ENCODE results near the gene SKOR1. TPM values are rescaled to one million over a fixed set of nuclear protein-coding genes. Genes with fewer than 3 reads are reported as not detected.

The SKOR1 gene
- total RNA-seq, 2 experiments from 2014 or later: 0.21 to 0.32 TPM

DNA sequence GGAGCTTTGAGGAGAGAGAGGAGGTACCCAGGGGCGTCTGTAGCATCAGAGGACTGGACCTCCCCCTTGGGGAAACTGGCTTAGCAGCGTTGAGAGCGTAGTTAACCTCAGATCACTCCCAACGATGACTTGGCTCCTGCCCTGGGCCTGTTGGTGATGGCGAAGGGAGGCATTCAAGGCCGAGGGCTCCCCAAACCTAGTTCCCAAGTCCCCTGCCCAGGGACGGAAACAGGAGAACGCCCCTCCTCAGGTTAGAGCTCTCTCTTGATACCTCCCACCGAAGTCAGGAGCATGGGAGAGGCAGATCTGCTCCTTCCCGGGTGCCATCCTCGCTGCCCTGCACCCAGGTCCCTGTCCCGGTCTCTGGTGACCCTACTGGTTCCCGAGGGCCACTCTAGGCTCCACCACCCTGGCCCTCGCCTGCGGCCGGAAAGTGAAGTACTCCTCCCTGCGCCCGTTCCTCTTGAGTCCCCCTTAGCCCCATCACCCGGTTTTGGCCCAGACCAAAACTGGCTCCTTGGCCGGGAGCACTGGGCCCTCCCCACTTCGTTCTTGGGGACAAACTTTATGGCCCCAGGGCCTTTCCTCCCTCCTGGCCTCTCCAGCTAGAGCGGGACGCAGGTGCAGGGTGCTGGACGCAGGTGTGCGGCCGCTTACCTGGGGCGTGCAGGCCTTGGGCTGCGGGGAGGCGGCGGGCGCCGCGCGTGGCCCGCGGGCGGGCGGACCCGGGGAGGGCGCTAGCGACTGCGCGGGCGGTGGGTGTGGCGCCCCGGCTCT is 2.6 kb upstream of the SKOR1 start:
- POLR2A ChIA-PET: interaction anchor here (1.1 kb wide), 1 partner anchor 280 kb away, joined by 4 read pairs; the partner anchor contains the start of gene MAP2K5
- CTCF ChIA-PET: interaction anchor here (0.9 to 2.6 kb wide), 2 partner anchors 15 to 39 kb away, joined by 3 to 15 read pairs; no protein-coding TSS in a partner anchor
- peaks cover 9% of the 10 kb centered on the region for H3K36me3 Mint-ChIP-seq (ENCODE audit: low read depth)
- peaks cover 30% of the 10 kb centered on the region for H3K4me1 Mint-ChIP-seq (ENCODE audit: low read depth)
- no peaks in the 10 kb centered on the region for H3K9me3 Mint-ChIP-seq (ENCODE audit: insufficient read depth)
- H3K27ac Mint-ChIP-seq: no peak overlapping the region
- H3K27me3 Mint-ChIP-seq (ENCODE audit: low read depth): peaks cover 74% of the 10 kb centered on the region
- ATAC-seq (no peak), DNase-seq (no peak)
- no peak overlapping the region for H3K4me3 Mint-ChIP-seq

DNA sequence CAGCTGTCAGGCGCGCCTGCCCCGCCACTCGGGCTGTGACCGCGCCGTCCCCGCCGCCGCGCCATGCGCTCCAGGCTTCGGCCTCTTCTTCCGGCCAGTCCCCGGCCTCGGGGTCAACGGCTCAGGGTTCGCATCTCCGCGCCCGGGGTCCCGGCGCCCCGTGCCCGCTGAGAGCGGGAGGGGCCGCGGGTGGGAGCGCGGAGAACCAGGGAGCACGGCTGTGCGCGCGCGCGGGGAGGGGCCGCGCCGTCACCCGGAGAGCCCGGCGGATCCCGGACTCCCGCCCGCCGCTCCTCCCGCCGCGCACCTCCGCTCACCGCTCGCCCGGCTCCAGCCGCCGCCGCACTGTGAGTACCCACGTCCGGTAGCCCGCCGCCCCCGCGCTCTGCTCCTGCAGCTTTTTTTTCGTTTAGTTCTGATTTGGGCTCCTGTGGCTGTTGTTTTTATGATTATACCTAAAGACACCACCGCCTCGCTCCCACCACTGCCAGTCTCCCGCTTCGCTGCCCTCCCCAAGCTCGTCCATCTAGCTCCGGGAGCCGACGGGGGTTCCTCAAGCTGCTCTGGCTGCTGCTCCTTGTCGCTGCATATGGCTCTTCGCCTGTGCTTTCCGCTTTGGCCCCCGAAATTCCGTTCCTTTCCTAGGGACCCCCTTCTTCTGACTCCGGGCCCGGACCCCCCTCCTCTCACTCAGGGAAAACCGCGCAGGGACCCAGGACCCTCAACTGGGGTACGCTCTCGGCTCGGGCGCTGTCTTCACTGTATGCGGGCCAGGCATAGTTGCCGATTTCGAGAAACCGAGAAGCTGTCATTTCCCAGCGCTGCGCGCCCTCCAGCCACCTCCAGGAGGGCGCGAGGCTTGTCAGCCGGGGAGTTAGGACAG is 1.8 kb upstream of the SKOR1 start:
- ChIA-PET POLR2A (interaction anchor here (0.6 to 1.1 kb wide), 2 partner anchors 281 to 285 kb away, joined by 3 to 4 read pairs; partner anchors contain the start of gene MAP2K5), CTCF (interaction anchor here (1.9 to 2.6 kb wide), 2 partner anchors 40 to 42 kb away, joined by 7 to 15 read pairs; no protein-coding TSS in a partner anchor)
- Mint-ChIP-seq H3K27ac (peak overlapping the region; percentile 6), H3K9me3 (ENCODE audit: insufficient read depth) (no peaks in the 10 kb centered on the region), H3K27me3 (ENCODE audit: low read depth) (peaks cover 71% of the 10 kb centered on the region), H3K4me1 (ENCODE audit: low read depth) (peaks cover 33% of the 10 kb centered on the region), H3K4me3 (peak overlapping the region; percentile 56), H3K36me3 (ENCODE audit: low read depth) (peaks cover 10% of the 10 kb centered on the region)
- no peak for ATAC-seq
- no peak for DNase-seq

DNA sequence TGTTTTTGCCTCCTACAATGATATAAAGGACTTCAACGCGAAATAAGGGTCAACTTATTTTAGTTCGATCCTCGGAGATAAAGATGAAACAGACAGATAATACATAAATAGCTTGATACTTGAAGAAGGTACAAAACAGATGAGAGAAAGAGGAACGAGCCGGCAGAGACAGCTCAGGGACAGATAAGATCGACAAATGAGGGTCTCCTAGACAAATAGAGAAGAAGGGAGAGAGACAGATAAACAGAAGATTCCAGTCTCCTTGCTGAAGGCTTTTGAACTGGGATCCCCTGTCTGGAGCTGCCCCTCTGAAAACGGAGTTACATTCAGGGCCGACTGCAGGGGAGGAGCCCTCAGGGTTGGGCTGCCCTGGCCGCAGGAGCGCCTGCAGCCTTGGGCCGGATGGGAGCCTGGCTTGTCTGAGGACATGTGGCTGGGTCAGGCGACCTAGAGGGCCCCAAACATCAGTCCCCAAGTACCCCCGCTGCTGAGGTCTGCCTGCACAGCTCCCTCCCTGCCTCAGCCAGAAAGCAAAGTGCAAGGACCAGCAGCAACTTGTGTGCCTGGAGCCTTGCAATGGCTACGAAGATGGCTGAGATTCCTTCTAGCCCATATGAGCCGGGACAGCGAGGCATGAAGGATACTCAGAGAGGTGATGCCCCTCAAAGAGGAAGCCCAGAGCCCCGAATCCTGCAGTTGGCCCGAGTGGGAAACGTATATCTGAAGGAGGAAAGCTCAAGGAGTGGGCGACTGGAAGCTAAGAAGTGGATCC is 926 bp upstream of the SKOR1 start:
- ChIA-PET POLR2A (interaction anchor here (0.6 to 1.1 kb wide), 2 partner anchors 282 to 286 kb away, joined by 3 to 4 read pairs; partner anchors contain the start of gene MAP2K5), CTCF (interaction anchor here (0.8 to 2.6 kb wide), 5 partner anchors 12 to 367 kb away, joined by 3 to 15 read pairs (median 7); no protein-coding TSS in a partner anchor)
- Mint-ChIP-seq H3K9me3 (ENCODE audit: insufficient read depth) (no peaks in the 10 kb centered on the region), H3K36me3 (ENCODE audit: low read depth) (peaks cover 10% of the 10 kb centered on the region), H3K27me3 (ENCODE audit: low read depth) (peaks cover 75% of the 10 kb centered on the region), H3K27ac (no peak overlapping the region), H3K4me3 (peak overlapping the region; percentile 56), H3K4me1 (ENCODE audit: low read depth) (peaks cover 41% of the 10 kb centered on the region)
- no peak for DNase-seq
- no peak for ATAC-seq

DNA sequence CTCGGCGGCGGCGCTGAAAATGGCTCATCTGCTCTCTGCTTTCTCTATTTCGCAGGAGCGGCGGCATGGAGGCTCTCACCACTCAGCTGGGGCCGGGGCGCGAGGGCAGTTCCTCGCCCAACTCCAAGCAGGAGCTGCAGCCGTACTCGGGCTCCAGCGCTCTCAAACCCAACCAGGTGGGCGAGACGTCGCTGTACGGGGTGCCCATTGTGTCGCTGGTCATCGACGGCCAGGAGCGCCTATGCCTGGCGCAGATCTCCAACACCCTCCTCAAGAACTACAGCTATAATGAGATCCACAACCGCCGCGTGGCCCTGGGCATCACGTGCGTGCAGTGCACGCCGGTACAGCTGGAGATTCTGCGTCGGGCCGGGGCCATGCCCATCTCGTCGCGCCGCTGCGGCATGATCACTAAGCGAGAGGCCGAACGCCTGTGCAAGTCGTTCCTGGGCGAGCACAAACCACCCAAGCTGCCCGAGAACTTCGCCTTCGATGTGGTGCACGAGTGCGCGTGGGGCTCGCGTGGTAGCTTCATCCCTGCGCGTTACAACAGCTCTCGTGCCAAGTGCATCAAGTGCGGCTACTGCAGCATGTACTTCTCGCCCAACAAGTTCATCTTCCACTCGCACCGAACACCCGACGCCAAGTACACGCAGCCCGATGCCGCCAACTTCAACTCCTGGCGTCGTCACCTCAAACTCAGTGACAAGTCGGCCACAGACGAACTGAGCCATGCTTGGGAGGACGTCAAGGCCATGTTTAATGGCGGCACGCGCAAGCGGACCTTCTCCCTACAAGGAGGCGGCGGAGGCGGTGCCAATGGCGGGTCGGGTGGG is 790 bp downstream of the SKOR1 start:
- peak overlapping the region; percentile 80 for H3K27ac Mint-ChIP-seq

DNA sequence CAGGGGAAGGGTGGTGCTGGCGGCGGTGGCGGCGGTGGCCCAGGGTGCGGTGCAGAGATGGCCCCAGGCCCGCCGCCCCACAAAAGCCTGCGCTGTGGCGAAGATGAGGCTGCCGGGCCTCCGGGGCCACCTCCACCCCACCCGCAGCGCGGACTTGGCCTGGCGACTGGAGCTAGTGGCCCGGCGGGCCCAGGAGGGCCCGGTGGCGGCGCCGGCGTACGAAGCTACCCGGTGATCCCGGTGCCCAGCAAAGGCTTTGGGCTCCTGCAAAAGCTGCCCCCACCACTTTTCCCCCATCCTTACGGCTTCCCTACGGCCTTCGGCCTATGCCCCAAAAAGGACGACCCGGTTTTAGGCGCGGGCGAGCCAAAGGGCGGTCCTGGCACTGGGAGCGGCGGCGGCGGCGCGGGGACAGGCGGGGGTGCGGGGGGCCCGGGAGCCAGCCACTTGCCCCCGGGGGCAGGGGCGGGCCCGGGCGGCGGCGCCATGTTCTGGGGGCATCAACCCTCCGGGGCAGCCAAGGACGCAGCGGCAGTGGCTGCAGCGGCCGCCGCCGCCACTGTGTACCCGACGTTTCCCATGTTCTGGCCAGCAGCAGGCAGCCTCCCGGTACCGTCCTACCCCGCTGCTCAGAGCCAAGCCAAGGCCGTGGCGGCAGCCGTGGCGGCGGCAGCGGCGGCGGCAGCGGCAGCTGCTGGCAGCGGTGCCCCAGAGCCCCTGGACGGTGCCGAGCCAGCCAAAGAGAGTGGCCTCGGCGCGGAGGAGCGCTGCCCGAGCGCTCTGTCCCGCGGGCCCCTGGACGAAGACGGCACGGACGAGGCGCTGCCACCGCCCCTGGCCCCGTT is 1.6 kb downstream of the SKOR1 start:
- Mint-ChIP-seq H3K9me3 (ENCODE audit: insufficient read depth) (no peaks in the 10 kb centered on the region), H3K27ac (no peak overlapping the region), H3K4me1 (ENCODE audit: low read depth) (peaks cover 46% of the 10 kb centered on the region), H3K36me3 (ENCODE audit: low read depth) (peaks cover 10% of the 10 kb centered on the region), H3K27me3 (ENCODE audit: low read depth) (peaks cover 75% of the 10 kb centered on the region), H3K4me3 (no peak overlapping the region)
- POLR2A ChIA-PET: no interaction called here
- CTCF ChIA-PET: no interaction called here
- ATAC-seq: no peak
- no peak for DNase-seq

More for the DNA sequence above, 790 bp downstream of the SKOR1 start:
- H3K27me3 Mint-ChIP-seq (ENCODE audit: low read depth): peaks cover 75% of the 10 kb centered on the region
- H3K4me3 Mint-ChIP-seq: peak overlapping the region; percentile 59
- ChIA-PET POLR2A (no interaction called here), CTCF (interaction anchor here (0.8 kb wide), 1 partner anchor 10 kb away, joined by 3 read pairs; no protein-coding TSS in a partner anchor)
- peaks cover 51% of the 10 kb centered on the region for H3K4me1 Mint-ChIP-seq (ENCODE audit: low read depth)
- DNase-seq: no peak
- H3K36me3 Mint-ChIP-seq (ENCODE audit: low read depth): peaks cover 10% of the 10 kb centered on the region
- no peak for ATAC-seq
- H3K9me3 Mint-ChIP-seq (ENCODE audit: insufficient read depth): no peaks in the 10 kb centered on the region

DNA sequence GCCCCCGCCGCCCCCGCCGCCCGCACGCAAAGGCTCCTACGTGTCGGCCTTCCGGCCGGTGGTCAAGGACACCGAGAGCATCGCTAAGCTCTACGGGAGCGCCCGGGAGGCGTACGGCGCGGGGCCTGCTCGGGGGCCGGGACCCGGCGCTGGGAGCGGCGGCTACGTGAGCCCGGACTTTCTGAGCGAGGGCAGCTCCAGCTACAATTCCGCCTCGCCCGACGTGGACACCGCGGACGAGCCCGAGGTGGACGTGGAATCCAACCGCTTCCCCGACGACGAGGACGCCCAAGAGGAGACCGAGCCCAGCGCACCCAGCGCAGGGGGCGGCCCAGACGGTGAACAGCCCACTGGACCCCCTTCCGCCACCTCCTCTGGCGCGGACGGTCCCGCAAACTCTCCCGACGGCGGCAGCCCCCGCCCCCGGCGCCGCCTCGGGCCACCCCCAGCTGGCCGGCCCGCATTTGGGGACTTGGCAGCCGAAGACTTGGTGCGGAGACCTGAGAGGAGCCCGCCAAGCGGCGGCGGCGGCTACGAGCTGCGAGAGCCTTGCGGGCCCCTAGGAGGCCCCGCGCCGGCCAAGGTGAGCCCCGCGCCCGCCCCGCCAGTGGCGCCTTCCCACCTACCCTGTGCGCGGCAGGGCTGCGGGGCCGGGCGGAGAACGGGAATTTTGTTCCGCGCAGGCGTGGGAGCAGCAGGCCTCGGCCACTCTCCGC is 2.4 kb downstream of the SKOR1 start:
- POLR2A ChIA-PET: no interaction called here
- ATAC-seq (no peak), DNase-seq (no peak)
- H3K27me3 Mint-ChIP-seq (ENCODE audit: low read depth): peaks cover 73% of the 10 kb centered on the region
- no peak overlapping the region for H3K27ac Mint-ChIP-seq
- no peak overlapping the region for H3K4me3 Mint-ChIP-seq
- no peaks in the 10 kb centered on the region for H3K9me3 Mint-ChIP-seq (ENCODE audit: insufficient read depth)
- CTCF ChIA-PET: no interaction called here
- H3K36me3 Mint-ChIP-seq (ENCODE audit: low read depth): peaks cover 10% of the 10 kb centered on the region
- peaks cover 39% of the 10 kb centered on the region for H3K4me1 Mint-ChIP-seq (ENCODE audit: low read depth)

DNA sequence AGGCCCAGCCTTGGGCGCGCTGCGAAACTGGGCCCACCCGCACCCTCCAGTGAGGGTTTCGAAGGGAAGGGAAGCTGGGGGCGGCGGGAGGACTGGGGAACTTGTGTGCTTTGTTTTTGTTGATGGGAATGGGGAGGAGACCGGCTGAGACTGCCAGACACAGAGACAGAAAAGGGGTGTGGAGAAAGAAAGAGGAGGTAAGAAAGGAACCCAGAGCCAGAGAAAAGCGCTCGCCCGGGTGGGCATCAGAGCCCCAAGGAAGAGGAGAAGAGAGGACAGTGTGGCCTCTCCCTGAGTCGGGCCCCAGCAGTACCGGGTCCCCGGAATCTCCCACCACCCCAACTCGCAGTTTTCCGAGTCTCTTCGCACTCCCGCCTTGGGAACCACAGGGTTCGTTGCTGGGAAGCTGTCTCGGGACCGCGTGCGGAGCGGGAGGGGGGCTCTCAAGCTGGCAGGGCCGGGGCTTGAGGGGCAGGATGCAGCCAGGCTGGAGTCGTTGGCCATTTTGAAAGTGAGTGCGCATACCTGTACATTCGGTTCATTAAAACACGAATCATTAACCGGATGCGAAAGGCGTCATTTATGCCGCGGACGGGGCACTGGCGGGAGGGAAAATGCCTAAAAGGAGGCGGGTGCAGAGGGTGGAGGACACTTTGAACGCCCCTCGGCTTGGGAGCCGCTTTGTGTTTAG is 3.1 kb downstream of the SKOR1 start:
- POLR2A ChIA-PET: no interaction called here
- peaks cover 10% of the 10 kb centered on the region for H3K36me3 Mint-ChIP-seq (ENCODE audit: low read depth)
- peaks cover 45% of the 10 kb centered on the region for H3K4me1 Mint-ChIP-seq (ENCODE audit: low read depth)
- no peak for DNase-seq
- H3K9me3 Mint-ChIP-seq (ENCODE audit: insufficient read depth): no peaks in the 10 kb centered on the region
- H3K27ac Mint-ChIP-seq: peak overlapping the region; percentile 57
- H3K27me3 Mint-ChIP-seq (ENCODE audit: low read depth): peaks cover 77% of the 10 kb centered on the region
- no peak for ATAC-seq
- peak overlapping the region; percentile 31 for H3K4me3 Mint-ChIP-seq
- CTCF ChIA-PET: no interaction called here

DNA sequence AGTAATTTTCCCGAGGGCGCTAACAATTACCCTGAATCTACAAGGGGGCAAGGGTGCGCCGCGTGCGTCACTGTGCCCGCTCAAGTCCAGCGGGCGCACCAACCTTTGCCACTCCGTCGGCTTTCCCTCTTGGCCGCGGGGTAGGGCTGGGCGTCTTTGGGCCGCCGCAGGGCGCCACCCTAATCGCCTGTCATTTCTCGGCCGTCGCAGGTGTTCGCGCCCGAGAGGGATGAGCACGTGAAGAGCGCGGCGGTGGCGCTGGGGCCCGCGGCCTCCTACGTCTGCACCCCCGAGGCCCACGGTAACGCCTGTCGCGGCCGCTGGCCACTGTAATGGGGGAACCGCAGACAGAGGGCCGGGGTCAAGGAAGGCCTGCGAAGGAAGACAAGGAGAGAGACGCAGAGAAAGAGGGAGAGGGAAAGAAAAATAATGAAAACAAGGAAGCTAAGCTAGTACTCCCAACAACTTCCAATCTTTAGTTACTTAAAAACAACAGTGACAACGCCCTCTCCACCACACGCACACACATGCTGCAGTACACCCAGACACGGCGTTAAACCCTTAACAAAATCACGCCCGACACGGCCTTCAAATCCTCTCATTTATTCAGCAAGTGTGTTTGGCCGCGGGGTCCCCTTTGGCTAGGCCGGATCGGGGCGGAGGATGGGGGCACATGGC is 3.8 kb downstream of the SKOR1 start:
- Mint-ChIP-seq H3K27me3 (ENCODE audit: low read depth) (peaks cover 77% of the 10 kb centered on the region), H3K9me3 (ENCODE audit: insufficient read depth) (no peaks in the 10 kb centered on the region), H3K4me3 (no peak overlapping the region), H3K27ac (peak overlapping the region; percentile 23), H3K4me1 (ENCODE audit: low read depth) (peaks cover 44% of the 10 kb centered on the region), H3K36me3 (ENCODE audit: low read depth) (peaks cover 5% of the 10 kb centered on the region)
- DNase-seq: no peak
- CTCF ChIA-PET: no interaction called here
- ATAC-seq: no peak
- POLR2A ChIA-PET: no interaction called here
